Neural cell (in vitro differentiated cells): Measurements from ENCODE around the gene SERPINE1.

Experiments
- EZH2 ChIP-seq: fragments of 200-600, 300-800 bp; shearing (Covaris generic), sonication (generic); IDR thresholded peaks from 2 replicates; pipeline ENCODE4 v1.6.1; 2014; ENCODE audit warnings: antibody characterized with exemption, low read length, borderline replicate concordance, mild to moderate bottlenecking; ENCODE audit not compliant: insufficient read depth, poor library complexity, severe bottlenecking
- TF ChIP-seq, protein P1 (sequence below): fragments of 450-650 bp; IDR thresholded peaks from 2 replicates; pipeline ENCODE4 v1.5.1; 2014; ENCODE audit warnings: antibody characterized with exemption, mild to moderate bottlenecking, moderate library complexity; ENCODE audit not compliant: poor library complexity, severe bottlenecking

DNA sequence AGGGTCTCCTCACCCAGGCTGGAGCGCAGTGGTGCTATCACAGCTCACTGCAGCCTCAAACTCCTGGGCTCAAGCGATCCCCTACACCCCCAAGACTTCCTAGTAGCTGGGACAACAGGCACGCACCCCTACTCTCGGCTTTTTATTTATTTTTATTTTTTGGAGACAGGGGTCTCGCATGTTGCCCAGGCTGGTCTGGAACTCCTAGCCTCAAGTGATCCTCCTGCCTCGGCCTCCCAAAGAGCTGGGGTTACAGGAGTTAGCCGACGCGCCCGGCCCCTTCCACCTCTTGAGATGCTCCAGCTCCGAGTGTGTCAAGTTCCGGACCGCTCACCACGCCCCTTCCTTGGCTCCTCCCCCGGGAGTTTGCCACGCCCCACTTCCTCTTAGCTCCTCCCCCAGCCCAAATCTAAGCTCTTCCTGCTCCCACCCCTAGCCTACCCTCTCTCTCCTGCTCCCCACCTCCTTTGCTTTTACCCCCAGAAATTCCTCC lies 46.9 kb downstream of the SERPINE1 start:
- TF ChIP-seq, protein P1, sequence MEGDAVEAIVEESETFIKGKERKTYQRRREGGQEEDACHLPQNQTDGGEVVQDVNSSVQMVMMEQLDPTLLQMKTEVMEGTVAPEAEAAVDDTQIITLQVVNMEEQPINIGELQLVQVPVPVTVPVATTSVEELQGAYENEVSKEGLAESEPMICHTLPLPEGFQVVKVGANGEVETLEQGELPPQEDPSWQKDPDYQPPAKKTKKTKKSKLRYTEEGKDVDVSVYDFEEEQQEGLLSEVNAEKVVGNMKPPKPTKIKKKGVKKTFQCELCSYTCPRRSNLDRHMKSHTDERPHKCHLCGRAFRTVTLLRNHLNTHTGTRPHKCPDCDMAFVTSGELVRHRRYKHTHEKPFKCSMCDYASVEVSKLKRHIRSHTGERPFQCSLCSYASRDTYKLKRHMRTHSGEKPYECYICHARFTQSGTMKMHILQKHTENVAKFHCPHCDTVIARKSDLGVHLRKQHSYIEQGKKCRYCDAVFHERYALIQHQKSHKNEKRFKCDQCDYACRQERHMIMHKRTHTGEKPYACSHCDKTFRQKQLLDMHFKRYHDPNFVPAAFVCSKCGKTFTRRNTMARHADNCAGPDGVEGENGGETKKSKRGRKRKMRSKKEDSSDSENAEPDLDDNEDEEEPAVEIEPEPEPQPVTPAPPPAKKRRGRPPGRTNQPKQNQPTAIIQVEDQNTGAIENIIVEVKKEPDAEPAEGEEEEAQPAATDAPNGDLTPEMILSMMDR = no peak
- TF ChIP-seq EZH2 = no peak
